SH-SY5Y (cell line): ENCODE measurements around the gene ARHGAP1.

Experiments used
- GATA2 ChIP-seq: IDR thresholded peaks from 2 replicates; pipeline ENCODE4 v1.6.1; 2011; ENCODE audit warnings: mild to moderate bottlenecking, low read depth, low read length
- GATA3 ChIP-seq: IDR thresholded peaks from 2 replicates; pipeline ENCODE4 v1.6.1; 2011; ENCODE audit warnings: low read depth, mild to moderate bottlenecking, low read length, moderate library complexity

DNA sequence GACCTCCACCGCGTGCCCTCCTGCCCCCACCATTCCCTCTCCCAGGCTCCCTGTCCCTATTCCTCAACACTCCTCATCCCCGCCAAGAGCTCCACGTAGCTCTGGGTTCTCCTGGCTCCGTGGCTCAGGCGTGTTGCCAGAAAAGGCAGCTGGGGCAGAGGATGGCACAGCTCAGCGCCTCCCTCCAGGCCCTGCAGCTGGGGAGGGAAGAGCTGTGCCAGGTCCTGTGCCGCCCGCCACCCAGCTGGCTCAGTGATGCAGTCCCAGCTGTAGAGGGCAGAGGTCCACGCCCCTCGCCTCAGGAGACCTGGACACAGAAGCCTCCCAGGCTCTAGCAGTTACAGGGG is 4.2 kb downstream of the ARHGAP1 start:
- no peak for TF ChIP-seq GATA2
- TF ChIP-seq GATA3 = no peak
